IMR-90 (cell line): ENCODE measurements around the gene PIPOX. TPM values are rescaled to one million over a fixed set of nuclear protein-coding genes. Genes with fewer than 3 reads are reported as not detected.

ENCODE experiments used
- polyA plus RNA-seq, 3 experiments: library from polyadenylated mRNA; depleted of rRNA; stranded (reverse); fragments of >200 nt; gene quantifications; 2 replicates each; pipeline ENCODE4 v1.2.3, GENCODE V29; 2012; ENCODE audit warnings: low replicate concordance in 1 of 3
- total RNA-seq: library from RNA; depleted of rRNA; stranded (reverse); fragments of >200 nt; gene quantifications from 2 replicates; pipeline ENCODE4 v1.2.3, GENCODE V29; 2012; rRNA removed

Gene PIPOX
- total and polyA plus RNA-seq, 2 of the 4 experiments (the other 2 are of a cell fraction), result 0.43 to 1.3 TPM

Other genes with a start within 250 kb of the PIPOX start
- 2.2 and 2.5 TPM in 2 replicates for gene FAM222B, start 200.4 kb upstream of the PIPOX start, total RNA-seq
- 10.8 and 11.4 TPM in 2 replicates for gene FAM222B, start 200.4 kb upstream of the PIPOX start, polyA plus RNA-seq (2012; rRNA removed)
- 25.8 and 34.1 TPM in 2 replicates for gene ERAL1, start 188.1 kb upstream of the PIPOX start, total RNA-seq
- gene ERAL1, start 188.1 kb upstream of the PIPOX start, polyA plus RNA-seq (2012; rRNA removed), result 62.3 and 71.3 TPM in 2 replicates
- 19.7 and 31.1 TPM in 2 replicates for gene FLOT2, start 145.4 kb upstream of the PIPOX start, total RNA-seq
- 60.1 and 67.9 TPM in 2 replicates for gene FLOT2, start 145.4 kb upstream of the PIPOX start, polyA plus RNA-seq (2012; rRNA removed)
- gene DHRS13, start 140.1 kb upstream of the PIPOX start, total RNA-seq, result 2.7 and 2.8 TPM in 2 replicates
- 3.9 and 4.1 TPM in 2 replicates for gene DHRS13, start 140.1 kb upstream of the PIPOX start, polyA plus RNA-seq (2012; rRNA removed)
- 25.6 and 26.7 TPM in 2 replicates for gene PHF12, start 91.6 kb upstream of the PIPOX start, total RNA-seq
- 24.4 and 28.9 TPM in 2 replicates for gene PHF12, start 91.6 kb upstream of the PIPOX start, polyA plus RNA-seq (2012; rRNA removed)
- gene SEZ6, start 37.1 kb upstream of the PIPOX start, total RNA-seq, result not detected in 2 replicates
- gene SEZ6, start 37.1 kb upstream of the PIPOX start, polyA plus RNA-seq (2012; rRNA removed), result not detected in 2 replicates
- gene MYO18A, start 137.3 kb downstream of the PIPOX start, total RNA-seq, result 39.1 and 40.0 TPM in 2 replicates
- gene MYO18A, start 137.3 kb downstream of the PIPOX start, polyA plus RNA-seq (2012; rRNA removed), result 22.4 and 22.9 TPM in 2 replicates
- gene CRYBA1, start 203.7 kb downstream of the PIPOX start, total RNA-seq, result not detected in 2 replicates
- gene CRYBA1, start 203.7 kb downstream of the PIPOX start, polyA plus RNA-seq (2012; rRNA removed), result not detected in 2 replicates